HEK293T (cell line): ENCODE results near the gene PREX1.

ENCODE experiments used
- CTCF ChIA-PET: fragments of 350-600 bp; formaldehyde crosslinking; extraction: SDS; loops from one replicate; lab custom pipeline; 2021; ENCODE audit warnings: antibody characterized with exemption, inconsistent platforms; lab: Yijun Ruan, JAX
- POLR2A ChIA-PET: fragments of 350-600 bp; formaldehyde crosslinking; extraction: SDS; loops from one replicate; lab custom pipeline; 2020; ENCODE audit warnings: antibody characterized with exemption, inconsistent platforms; lab: Yijun Ruan, JAX
- DNase-seq: peaks from one replicate; pipeline ENCODE4 v3.0.0; 2012; ENCODE audit warnings: mixed read lengths; ENCODE audit errors: extremely low spot score
- ARNT ChIP-seq: fragments of 450-650 bp; IDR thresholded peaks from 2 replicates; pipeline ENCODE4 v1.6.1; 2017; ENCODE audit warnings: mild to moderate bottlenecking
- BHLHE40 ChIP-seq: fragments of 450-650 bp; IDR thresholded peaks from 2 replicates; pipeline ENCODE4 v1.6.1; 2016; ENCODE audit warnings: mild to moderate bottlenecking, moderate library complexity, borderline replicate concordance
- CTBP1 ChIP-seq: fragments of 450-650 bp; IDR thresholded peaks from 2 replicates; pipeline ENCODE4 v1.6.1; 2016; ENCODE audit warnings: borderline replicate concordance
- ELF4 ChIP-seq: fragments of 450-650 bp; IDR thresholded peaks from 2 replicates; pipeline ENCODE4 v1.6.1; 2017; ENCODE audit warnings: antibody characterized with exemption
- FOXA1 ChIP-seq: fragments of 450-650 bp; IDR thresholded peaks from 2 replicates; pipeline ENCODE4 v1.6.1; 2016; ENCODE audit warnings: mild to moderate bottlenecking
- FOXK2 ChIP-seq: fragments of 450-650 bp; IDR thresholded peaks from 2 replicates; pipeline ENCODE4 v1.6.1; 2016; ENCODE audit warnings: mild to moderate bottlenecking
- FOXM1 ChIP-seq: fragments of 450-650 bp; IDR thresholded peaks from 2 replicates; pipeline ENCODE4 v1.6.1; 2017; ENCODE audit warnings: mild to moderate bottlenecking, borderline replicate concordance
- L3MBTL2 ChIP-seq: fragments of 450-650 bp; conservative IDR thresholded peaks from 2 replicates; pipeline ENCODE4 v1.6.1; 2016; ENCODE audit warnings: mild to moderate bottlenecking
- LEF1 ChIP-seq: fragments of 450-650 bp; IDR thresholded peaks from 2 replicates; pipeline ENCODE4 v1.6.1; 2017; ENCODE audit warnings: mild to moderate bottlenecking, borderline replicate concordance
- NFRKB ChIP-seq: fragments of 450-650 bp; IDR thresholded peaks from 2 replicates; pipeline ENCODE4 v1.6.1; 2016; ENCODE audit warnings: mild to moderate bottlenecking, moderate library complexity
- PKNOX1 ChIP-seq: fragments of 450-650 bp; IDR thresholded peaks from 2 replicates; pipeline ENCODE4 v1.6.1; 2016
- SP1 ChIP-seq: fragments of 450-650 bp; IDR thresholded peaks from 2 replicates; pipeline ENCODE4 v1.6.1; 2017
- SUZ12 ChIP-seq: fragments of 450-650 bp; IDR thresholded peaks from 2 replicates; pipeline ENCODE4 v1.6.1; 2016; ENCODE audit warnings: mild to moderate bottlenecking
- TARDBP ChIP-seq: fragments of 450-650 bp; IDR thresholded peaks from 2 replicates; pipeline ENCODE4 v1.6.1; 2016
- ZNF384 ChIP-seq: fragments of 450-650 bp; IDR thresholded peaks from 2 replicates; pipeline ENCODE4 v1.6.1; 2016

PREX1 gene

DNA sequence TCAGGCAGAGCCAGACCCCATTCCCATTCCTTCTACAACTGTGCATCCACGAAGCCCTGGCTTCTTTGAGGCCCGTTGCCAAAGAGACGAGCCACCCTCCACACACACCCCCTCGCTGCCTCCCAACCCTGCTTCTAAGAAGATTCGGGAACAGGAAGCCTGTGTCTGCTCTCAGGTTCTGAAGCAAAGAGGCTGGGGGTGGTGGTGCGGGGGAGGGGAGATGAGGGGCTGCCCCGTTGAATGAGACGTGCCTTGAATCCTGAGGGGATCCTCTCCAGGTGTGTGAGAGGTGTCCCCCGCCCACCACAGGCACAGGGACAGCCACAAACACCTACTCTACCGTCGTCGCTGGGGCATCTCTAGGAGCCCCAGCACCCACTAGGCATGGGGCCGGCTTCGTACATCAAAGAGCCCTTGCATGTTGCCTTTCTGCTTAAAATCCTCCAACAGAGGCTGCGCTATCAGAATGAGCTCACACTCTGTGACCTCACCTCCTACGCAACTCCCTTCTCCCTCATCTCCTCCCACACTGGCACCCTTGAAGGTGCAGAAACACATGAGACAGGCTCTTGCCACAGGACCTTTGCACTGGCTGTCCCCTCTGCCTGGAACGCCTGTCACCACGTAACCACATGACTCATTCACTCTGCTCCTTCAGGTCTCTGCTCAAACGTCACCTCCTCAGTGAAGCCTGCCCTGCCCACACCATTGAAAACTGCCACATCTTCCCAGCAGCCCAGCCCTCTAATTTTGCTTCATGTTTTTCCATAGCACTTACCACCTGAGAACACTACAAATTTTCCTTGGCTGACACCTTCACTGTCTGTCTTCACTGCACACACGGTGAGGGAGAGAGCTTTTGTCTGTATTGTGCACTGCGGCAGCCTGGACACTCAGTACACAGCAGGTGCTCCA lies 58.5 kb downstream of the PREX1 start:
- CTCF ChIA-PET: no interaction called here
- DNase-seq: no peak
- TF ChIP-seq PKNOX1 (peak; percentile 30), BHLHE40 (no peak)
- POLR2A ChIA-PET: no interaction called here

DNA sequence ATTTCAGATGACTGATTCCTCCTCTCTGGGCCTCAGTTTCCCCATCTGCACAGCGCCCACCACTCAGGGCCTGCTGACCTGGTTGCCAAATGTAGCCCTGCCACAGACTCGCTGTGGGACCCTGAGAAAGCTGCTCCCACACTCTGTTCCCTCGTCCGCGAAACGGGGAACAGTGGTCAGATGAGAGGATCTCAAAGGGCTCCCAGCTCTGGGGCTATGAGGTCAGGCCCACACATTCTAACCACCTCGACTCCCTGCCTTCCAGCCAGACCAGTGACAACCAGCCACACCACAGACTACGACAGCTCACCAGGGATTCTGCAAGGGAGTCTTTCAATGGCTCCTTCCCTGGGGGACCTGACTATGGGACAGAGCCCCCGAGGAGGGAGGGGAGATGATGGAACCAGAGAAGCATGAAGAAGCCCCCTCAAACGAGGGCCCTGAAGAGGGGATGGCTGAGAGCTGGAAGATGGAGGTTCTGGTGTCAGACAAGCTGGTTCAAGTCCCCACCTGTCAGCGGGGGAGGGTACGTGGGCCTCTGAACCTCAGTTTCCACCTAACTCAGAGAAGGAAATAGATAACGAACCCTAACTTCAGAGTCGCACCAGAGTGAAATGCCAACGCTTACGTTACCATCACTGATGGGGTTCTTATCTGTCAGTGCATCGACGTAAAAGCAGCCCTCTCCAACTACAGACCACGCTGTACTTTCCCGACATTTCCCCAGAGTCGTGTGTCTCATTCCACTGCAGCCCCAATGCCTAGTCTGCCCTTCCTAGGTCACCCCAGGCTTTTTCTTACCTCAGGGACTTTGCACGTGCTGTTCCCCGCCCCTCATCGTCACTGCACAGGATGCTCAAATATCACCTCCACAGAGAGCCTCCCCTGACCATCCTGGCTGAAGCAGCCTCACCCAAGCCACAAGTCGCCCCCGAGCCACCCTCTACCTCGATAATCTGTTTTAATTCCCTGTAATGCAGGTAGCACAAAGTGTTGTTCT lies 60.5 kb downstream of the PREX1 start:
- ChIA-PET CTCF (no interaction called here), POLR2A (no interaction called here)
- TF ChIP-seq LEF1: no peak
- TF ChIP-seq TARDBP: no peak
- no peak for TF ChIP-seq CTBP1
- TF ChIP-seq ELF4: no peak
- no peak for DNase-seq

- ChIA-PET POLR2A (no interaction called here), CTCF (no interaction called here)
Measured at GRCh38 chr20:48766205-48766604, 61.6 kb downstream of the PREX1 start.

DNA sequence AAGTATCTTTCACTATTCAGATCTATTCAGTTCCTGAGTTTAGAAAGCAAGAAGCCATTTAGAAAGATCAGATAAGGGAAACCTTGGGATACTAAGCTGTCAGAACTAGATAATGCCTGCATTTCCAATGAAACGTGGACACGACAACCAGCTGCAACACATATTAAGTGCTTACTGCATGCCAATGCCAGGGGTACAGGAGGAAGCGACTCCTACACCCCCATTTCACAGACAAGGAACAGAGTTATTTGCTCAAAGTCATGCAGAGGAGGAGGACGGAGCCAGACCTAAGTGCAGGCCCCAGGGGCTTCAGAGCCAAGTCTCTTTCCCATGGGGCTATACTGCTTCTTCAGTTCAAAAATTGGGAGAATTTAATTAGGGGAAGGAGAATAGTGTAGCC lies 62.4 kb downstream of the PREX1 start:
- no peak for DNase-seq
- ChIA-PET CTCF (no interaction called here), POLR2A (no interaction called here)
- TF ChIP-seq SUZ12 (no peak), FOXA1 (no peak), BHLHE40 (no peak), L3MBTL2 (no peak), TARDBP (no peak), ZNF384 (no peak), CTBP1 (no peak), LEF1 (no peak), ELF4 (no peak), NFRKB (no peak), PKNOX1 (no peak), ARNT (no peak), FOXK2 (no peak), SP1 (no peak), FOXM1 (no peak)

More at GRCh38 chr20:48766205-48766604, 61.6 kb downstream of the PREX1 start:
- DNase-seq: no peak
- TF ChIP-seq FOXK2: no peak
- no peak for TF ChIP-seq SP1
- no peak for TF ChIP-seq TARDBP
- TF ChIP-seq FOXA1: no peak
- TF ChIP-seq CTBP1: no peak
- no peak for TF ChIP-seq L3MBTL2
- TF ChIP-seq ARNT: no peak
- no peak for TF ChIP-seq PKNOX1
- TF ChIP-seq NFRKB: no peak

GRCh38 chr20:48763216-48763914 lies 64.4 kb downstream of the PREX1 start:
- POLR2A ChIA-PET: interaction anchor here (0.5 kb wide), 1 partner anchor 836 kb away, joined by 3 read pairs; no protein-coding TSS in a partner anchor

GRCh38 chr20:48761874-48762273 lies 65.9 kb downstream of the PREX1 start:
- no peak for DNase-seq
- TF ChIP-seq ZNF384: no peak
- TF ChIP-seq L3MBTL2: no peak
- no peak for TF ChIP-seq LEF1
- ChIA-PET POLR2A (no interaction called here), CTCF (no interaction called here)

More at GRCh38 chr20:48763216-48763914, 64.4 kb downstream of the PREX1 start:
- TF ChIP-seq FOXA1: no peak
- CTCF ChIA-PET: no interaction called here
- no peak for DNase-seq
